HCT116 (cell line): ENCODE measurements around the gene TAC4. TPM values are rescaled to one million over a fixed set of nuclear protein-coding genes. Genes with fewer than 3 reads are reported as not detected.

Experiments
- ATAC-seq: fragments of 200-7000 bp; cut with Tn5 transposase; 2 replicates; pipeline ENCODE4 v1.9.1; 2020; ENCODE audit warnings: mild to moderate bottlenecking, moderate library complexity
- BruUV-seq: library from RNA; stranded (reverse); fragments of 400-500 nt; replicated peaks from 2 replicates; lab custom pipeline; 2021; lab: Mats Ljungman, UMichigan
- CTCF ChIA-PET: fragments of 300-600 bp; sonication (Branson Sonifier 250); formaldehyde crosslinking; loops from one replicate; lab custom pipeline; 2021; ENCODE audit warnings: antibody characterized with exemption; lab: Charles Lee
- POLR2A ChIA-PET: fragments of 300-600, 350-600 bp; sonication (Branson Sonifier 250); formaldehyde crosslinking; loops from one replicate; lab custom pipeline; 2021; ENCODE audit warnings: antibody characterized with exemption; lab: Charles Lee
- RAD21 ChIA-PET, 2 experiments: fragments of 300-600 bp; sonication (Branson Sonifier 250); formaldehyde crosslinking; loops; one replicate each; lab custom pipeline; 2023; ENCODE audit warnings: low total read pairs in 2 of 2; ENCODE audit not compliant: uncharacterized antibody in 2 of 2, unreplicated experiment in 2 of 2, low non-redundant PET in 1 of 2; lab: Charles Lee
- DNase-seq: peaks from one replicate; pipeline ENCODE4 v3.0.0-alpha.2; 2010; ENCODE audit warnings: low read depth, low spot score
- H2AFZ ChIP-seq: fragments of 200-600 bp; shearing (Covaris generic), sonication (generic); 2 replicates; pipeline ENCODE4 v1.6.1; 2017; ENCODE audit warnings: low read depth, mixed run types, mixed read lengths, antibody characterized with exemption, low read length; ENCODE audit not compliant: poor library complexity, severe bottlenecking
- H3K27ac ChIP-seq: 2 replicates; pipeline ENCODE4 v1.5.1; 2012; ENCODE audit warnings: low read depth, low read length
- H3K27me3 ChIP-seq: fragments of 200-600 bp; sonication (generic); 2 replicates; pipeline ENCODE4 v1.6.1; 2016; ENCODE audit warnings: mixed run types, low read length, mixed read lengths; ENCODE audit not compliant: insufficient read depth
- H3K36me3 ChIP-seq, 2 experiments: fragments of 200-500 bp in 1 of 2; fragments of 200-600 bp in 1 of 2; sonication (Bioruptor generic) in 1 of 2; sonication (generic) in 1 of 2; 2 replicates each; pipeline versions ENCODE4 v1.5.1 to v1.6.1; 2014 to 2016; ENCODE audit warnings: low read length in 2 of 2, inconsistent platforms in 1 of 2, mixed read lengths in 1 of 2, mixed run types in 1 of 2; ENCODE audit not compliant: insufficient read depth in 2 of 2, control insufficient read depth in 1 of 2
- H3K4me1 ChIP-seq, 2 experiments: fragments of 200-600 bp in 1 of 2; sonication (generic) in 1 of 2; 2 replicates each; pipeline versions ENCODE4 v1.5.1 to v1.6.1; 2012 to 2017; ENCODE audit warnings: low read length in 2 of 2, inconsistent platforms in 1 of 2, mild to moderate bottlenecking in 1 of 2, mixed read lengths in 1 of 2, mixed run types in 1 of 2, moderate library complexity in 1 of 2; ENCODE audit not compliant: insufficient read depth in 2 of 2, control insufficient read depth in 1 of 2
- H3K4me2 ChIP-seq: fragments of 200-600 bp; sonication (generic); 2 replicates; pipeline ENCODE4 v1.6.1; 2017; ENCODE audit warnings: mixed run types, low read length, mixed read lengths
- H3K4me3 ChIP-seq, 2 experiments: fragments of 200-600 bp in 1 of 2; sonication (generic) in 1 of 2; replicated peaks in 1 of 2; 2 replicates each; pipeline ENCODE4 v1.5.1; 2011 to 2016; ENCODE audit warnings: low read length in 2 of 2, control low read depth in 1 of 2, low read depth in 1 of 2, mild to moderate bottlenecking in 1 of 2, mixed read lengths in 1 of 2, mixed run types in 1 of 2
- H3K79me2 ChIP-seq: fragments of 200-600 bp; sonication (generic); 2 replicates; pipeline ENCODE4 v1.6.1; 2017; ENCODE audit warnings: mild to moderate bottlenecking, mixed run types, low read length, moderate library complexity, mixed read lengths; ENCODE audit not compliant: insufficient read depth
- H3K9ac ChIP-seq: fragments of 200-600 bp; sonication (generic); 2 replicates; pipeline ENCODE4 v1.6.1; 2016; ENCODE audit warnings: low read length, mixed read lengths
- H3K9me2 ChIP-seq: fragments of 200-600 bp; sonication (generic), shearing (Covaris generic); 2 replicates; pipeline ENCODE4 v1.6.1; 2017; ENCODE audit warnings: mixed run types, mild to moderate bottlenecking, moderate library complexity; ENCODE audit not compliant: insufficient read depth
- H3K9me3 ChIP-seq, 2 experiments: fragments of 200-500 bp in 1 of 2; fragments of 200-600 bp in 1 of 2; sonication (Bioruptor generic) in 1 of 2; sonication (generic) in 1 of 2; 2 replicates each; pipeline ENCODE4 v1.6.1; 2014 to 2017; ENCODE audit warnings: low read length in 2 of 2, mixed read lengths in 2 of 2, inconsistent platforms in 1 of 2, low read depth in 1 of 2, mild to moderate bottlenecking in 1 of 2, mixed run types in 1 of 2, moderate library complexity in 1 of 2; ENCODE audit not compliant: control insufficient read depth in 1 of 2, insufficient read depth in 1 of 2
- H4K20me1 ChIP-seq: fragments of 200-600 bp; sonication (generic), shearing (Covaris generic); 2 replicates; pipeline ENCODE4 v1.6.1; 2017; ENCODE audit warnings: mixed run types, mild to moderate bottlenecking, moderate library complexity; ENCODE audit not compliant: insufficient read depth
- ATF3 ChIP-seq: IDR thresholded peaks from 2 replicates; pipeline ENCODE4 v1.6.1; 2012
- CBX3 ChIP-seq: IDR thresholded peaks from 2 replicates; pipeline ENCODE4 v1.6.1; 2012; ENCODE audit warnings: low read depth
- CTCF ChIP-seq, 3 experiments: fragments of 200-600 bp in 1 of 3; sonication (generic) in 1 of 3; IDR thresholded peaks in 2 of 3; conservative IDR thresholded peaks in 1 of 3; 2 replicates each; pipeline ENCODE4 v1.5.1; 2012 to 2017; ENCODE audit warnings: low read depth in 2 of 3, low read length in 2 of 3, antibody characterized with exemption in 1 of 3, borderline replicate concordance in 1 of 3, control low read depth in 1 of 3, mild to moderate bottlenecking in 1 of 3, mixed read lengths in 1 of 3, mixed run types in 1 of 3, moderate library complexity in 1 of 3; ENCODE audit not compliant: insufficient read depth in 1 of 3
- EGR1 ChIP-seq: IDR thresholded peaks from 2 replicates; pipeline ENCODE4 v1.6.1; 2012; ENCODE audit warnings: low read depth
- ELF1 ChIP-seq: IDR thresholded peaks from 2 replicates; pipeline ENCODE4 v1.6.1; 2012; ENCODE audit warnings: low read depth, borderline replicate concordance
- EZH2 ChIP-seq: fragments of 200-600 bp; sonication (generic); IDR thresholded peaks from 2 replicates; pipeline ENCODE4 v1.6.1; 2017; ENCODE audit warnings: antibody characterized with exemption, mixed run types
- EZH2phosphoT487 ChIP-seq: fragments of 200-600 bp; IDR thresholded peaks from 2 replicates; pipeline ENCODE4 v1.6.1; 2018; ENCODE audit warnings: antibody characterized with exemption, borderline replicate concordance
- FOSL1 ChIP-seq: IDR thresholded peaks from 2 replicates; pipeline ENCODE4 v1.6.1; 2012; ENCODE audit warnings: low read depth
- JUND ChIP-seq: IDR thresholded peaks from 2 replicates; pipeline ENCODE4 v1.6.1; 2012
- MAX ChIP-seq: IDR thresholded peaks from 2 replicates; pipeline ENCODE4 v1.6.1; 2012
- POLR2AphosphoS5 ChIP-seq: IDR thresholded peaks from 2 replicates; pipeline ENCODE4 v1.6.1; 2011; ENCODE audit warnings: mild to moderate bottlenecking, low read depth, low read length, moderate library complexity
- RAD21 ChIP-seq: IDR thresholded peaks from 2 replicates; pipeline ENCODE4 v1.6.1; 2012; ENCODE audit warnings: low read depth, mild to moderate bottlenecking
- REST ChIP-seq: IDR thresholded peaks from 2 replicates; pipeline ENCODE4 v1.6.1; 2012; ENCODE audit warnings: low read depth
- SP1 ChIP-seq: IDR thresholded peaks from 2 replicates; pipeline ENCODE4 v1.6.1; 2012; ENCODE audit warnings: low read depth
- SRF ChIP-seq: IDR thresholded peaks from 2 replicates; pipeline ENCODE4 v1.6.1; 2012; ENCODE audit warnings: low read depth
- TCF7L2 ChIP-seq: IDR thresholded peaks from 2 replicates; pipeline ENCODE4 v1.7.0; 2011; ENCODE audit warnings: borderline replicate concordance, inconsistent platforms; ENCODE audit not compliant: insufficient read depth, insufficient read length; ENCODE audit errors: extremely low read depth
- YY1 ChIP-seq: IDR thresholded peaks from 2 replicates; pipeline ENCODE4 v1.6.1; 2011; ENCODE audit warnings: low read length, low read depth, moderate library complexity, mild to moderate bottlenecking; ENCODE audit not compliant: insufficient replicate concordance; ENCODE audit errors: extremely low read depth
- ZBTB33 ChIP-seq: IDR thresholded peaks from 2 replicates; pipeline ENCODE4 v1.6.1; 2011; ENCODE audit warnings: mild to moderate bottlenecking, low read length, moderate library complexity; ENCODE audit not compliant: insufficient replicate concordance; ENCODE audit errors: extremely low read depth
- ZFX ChIP-seq: fragments of 450-650 bp; IDR thresholded peaks from 2 replicates; pipeline ENCODE4 v1.6.1; 2017
- ZNF274 ChIP-seq: fragments of 200-500 bp; sonication (Bioruptor generic); IDR thresholded peaks from 2 replicates; pipeline ENCODE4 v1.6.1; 2014; ENCODE audit warnings: mild to moderate bottlenecking, low read depth, low read length, inconsistent platforms
- intact Hi-C: fragments of 100-400 bp; cut with micrococcal nuclease; formaldehyde crosslinking; loops from 2 replicates; pipeline ENCODE4 v1.10.0; 2022
- total RNA-seq: library from RNA; stranded (reverse); gene quantifications from one replicate; pipeline ENCODE4 v1.2.1, GENCODE V29; 2021; ENCODE audit not compliant: unreplicated experiment

The TAC4 gene
- total RNA-seq, 1 experiment from 2014 or later: not detected

- RAD21 ChIA-PET: no interaction called here
- Histone ChIP-seq H3K9ac (no peak overlapping the region), H3K36me3 (peaks cover 15 to 27% of the 10 kb centered on the region in 2 experiments; a peak in 3 of 4 replicates), H3K4me2 (no peak overlapping the region), H3K79me2 (no peaks in the 10 kb centered on the region), H3K27ac (no peak overlapping the region), H3K4me1 (peaks cover 5 to 12% of the 10 kb centered on the region in 2 experiments; a peak in 3 of 4 replicates), H3K27me3 (no peaks in the 10 kb centered on the region), H3K9me3 (no peaks in the 10 kb centered on the region), H2AFZ (no peak overlapping the region), H3K4me3 (no peak overlapping the region), H3K9me2 (no peaks in the 10 kb centered on the region), H4K20me1 (no peaks in the 10 kb centered on the region)
- BruUV-seq: no TSS peak
- CTCF ChIA-PET: no interaction called here
- DNase-seq (no peak), ATAC-seq (no peak)
- POLR2A ChIA-PET: no interaction called here
- intact Hi-C loops: no loop called here
- TF ChIP-seq SP1 (no peak), RAD21 (no peak), EZH2phosphoT487 (no peak), ATF3 (no peak), TCF7L2 (no peak), YY1 (no peak), MAX (no peak), POLR2AphosphoS5 (no peak), JUND (no peak), REST (no peak), EZH2 (no peak), ZFX (no peak), ZNF274 (no peak), SRF (no peak), ELF1 (no peak), ZBTB33 (no peak), FOSL1 (no peak), EGR1 (no peak), CBX3 (no peak), CTCF (IDR thresholded peaks at IDR 0.05 in 2 of 3, conservative IDR thresholded peaks at IDR 0.05 in 1 of 3; ENCODE audit: borderline replicate concordance in 1 of 3, insufficient read depth in 1 of 3, low read depth in 2 of 3, low read length in 2 of 3) (no peak)
Observed at GRCh38 chr17:49832840-49833599, 14.8 kb downstream of the TAC4 start.
